Endothelial cell of umbilical vein (primary cell): ENCODE data around the gene C3orf20. TPM values are rescaled to one million over a fixed set of nuclear protein-coding genes. Genes with fewer than 3 reads are reported as not detected.
A peak's percentile ranks its signal among the peaks of the same experiment; 100 is the strongest.

Experiments used
- BruUV-seq: library from RNA; stranded (reverse); fragments of 400-500 nt; replicated peaks from 2 replicates; lab custom pipeline; 2021; lab: Mats Ljungman, UMichigan
- CTCF ChIA-PET: fragments of 300-600, 350-600 bp; sonication (Branson Sonifier 250); formaldehyde crosslinking; loops from one replicate; lab custom pipeline; 2021; ENCODE audit warnings: antibody characterized with exemption, inconsistent platforms; lab: Charles Lee
- POLR2A ChIA-PET: fragments of 300-600, 350-600 bp; sonication (Branson Sonifier 250); formaldehyde crosslinking; loops from one replicate; lab custom pipeline; 2021; ENCODE audit warnings: antibody characterized with exemption, inconsistent platforms; lab: Charles Lee
- DNase-seq: peaks from one replicate; pipeline ENCODE4 v3.0.0-alpha.2; 2011; ENCODE audit warnings: low read depth, low spot score
- FAIRE-seq: peaks from 2 replicates; lab custom pipeline; 2011; peaks lifted over from hg19 to GRCh38; lab: Jason Lieb, UNC
- H2AFZ ChIP-seq: 2 replicates; pipeline ENCODE4 v1.6.0; 2012; ENCODE audit warnings: low read depth, low read length, control low read depth, inconsistent platforms
- H3K27ac ChIP-seq: 2 replicates; pipeline ENCODE4 v1.5.1; 2011; ENCODE audit warnings: low read depth, mild to moderate bottlenecking, control low read depth, low read length, moderate library complexity; ENCODE audit not compliant: insufficient read depth
- H3K27me3 ChIP-seq, 2 experiments: 2 replicates each; pipeline versions ENCODE4 v1.6.0 to v1.6.1; 2011; ENCODE audit warnings: low read length in 2 of 2, mixed read lengths in 1 of 2; ENCODE audit not compliant: control insufficient read depth in 2 of 2, insufficient read depth in 2 of 2
- H3K36me3 ChIP-seq, 2 experiments: 2 replicates in 1 of 2; 3 replicates in 1 of 2; pipeline ENCODE4 v1.5.1; 2011; ENCODE audit warnings: low read length in 2 of 2, mild to moderate bottlenecking in 1 of 2, moderate library complexity in 1 of 2; ENCODE audit not compliant: control insufficient read depth in 2 of 2, insufficient read depth in 2 of 2; ENCODE audit errors: extremely low read depth in 1 of 2
- H3K4me1 ChIP-seq: 3 replicates; pipeline ENCODE4 v1.5.1; 2011; ENCODE audit warnings: mild to moderate bottlenecking, low read length; ENCODE audit not compliant: control insufficient read depth, insufficient read depth; ENCODE audit errors: extremely low read depth
- H3K4me2 ChIP-seq: 2 replicates; pipeline ENCODE4 v1.6.1; 2011; ENCODE audit warnings: low read length, control low read depth, mixed read lengths; ENCODE audit not compliant: insufficient read depth
- H3K4me3 ChIP-seq, 3 experiments: fragments of 200-600 bp in 1 of 3; sonication (generic), shearing (Covaris generic) in 1 of 3; replicated peaks in 1 of 3; 2 replicates each; pipeline ENCODE4 v1.5.1; 2011 to 2016; ENCODE audit warnings: control low read depth in 3 of 3, low read length in 3 of 3, mild to moderate bottlenecking in 2 of 3, inconsistent platforms in 1 of 3, low read depth in 1 of 3, moderate library complexity in 1 of 3; ENCODE audit not compliant: insufficient read depth in 1 of 3
- H3K79me2 ChIP-seq: 2 replicates; pipeline ENCODE4 v1.6.0; 2012; ENCODE audit warnings: low read length, inconsistent platforms; ENCODE audit not compliant: control insufficient read depth, insufficient read depth
- H3K9ac ChIP-seq: replicated peaks from 2 replicates; pipeline ENCODE3; 2011; ENCODE audit warnings: low read length, control low read depth; ENCODE audit not compliant: insufficient read depth; ENCODE audit errors: extremely low read depth
- H3K9me1 ChIP-seq: replicated peaks from 3 replicates; pipeline ENCODE4 v1.6.0; 2011; ENCODE audit warnings: mild to moderate bottlenecking, low read length; ENCODE audit not compliant: control insufficient read depth, insufficient read depth; ENCODE audit errors: extremely low read depth
- H3K9me3 ChIP-seq: replicated peaks from 2 replicates; pipeline ENCODE4 v1.5.1; 2012; ENCODE audit warnings: low read length, inconsistent platforms; ENCODE audit not compliant: control insufficient read depth, insufficient read depth
- H4K20me1 ChIP-seq: replicated peaks from 2 replicates; pipeline ENCODE3; 2011; ENCODE audit warnings: mild to moderate bottlenecking, low read length; ENCODE audit not compliant: control insufficient read depth, insufficient read depth; ENCODE audit errors: extremely low read depth
- CTCF ChIP-seq, 2 donors: IDR thresholded peaks; 1 replicate in 1 of 2; 2 replicates in 1 of 2; pipeline ENCODE4 v1.5.1; 2011; ENCODE audit warnings: low read length in 2 of 2, mild to moderate bottlenecking in 2 of 2, moderate library complexity in 2 of 2, control low read depth in 1 of 2, inconsistent platforms in 1 of 2, low read depth in 1 of 2; ENCODE audit not compliant: insufficient read depth in 1 of 2; ENCODE audit errors: extremely low read depth in 1 of 2
- FOS ChIP-seq: IDR thresholded peaks from 2 replicates; pipeline ENCODE4 v1.6.1; 2011; ENCODE audit warnings: mild to moderate bottlenecking, low read length, moderate library complexity, borderline replicate concordance; ENCODE audit not compliant: insufficient read depth
- GATA2 ChIP-seq: IDR thresholded peaks from 2 replicates; pipeline ENCODE4 v1.7.0; 2011; ENCODE audit warnings: low read depth, mild to moderate bottlenecking, moderate library complexity, mixed read lengths, low read length; ENCODE audit not compliant: insufficient read length, insufficient read depth
- JUN ChIP-seq: IDR thresholded peaks from 2 replicates; pipeline ENCODE4 v1.6.1; 2011; ENCODE audit warnings: borderline replicate concordance, low read depth; ENCODE audit not compliant: insufficient read length, insufficient read depth
- POLR2A ChIP-seq: IDR thresholded peaks from 2 replicates; pipeline ENCODE4 v1.6.1; 2012; ENCODE audit warnings: low read depth, mild to moderate bottlenecking, control low read depth, low read length
- POLR2AphosphoS5 ChIP-seq: IDR thresholded peaks from 2 replicates; pipeline ENCODE4 v1.6.1; 2012; ENCODE audit warnings: low read depth, mild to moderate bottlenecking, control low read depth, low read length, moderate library complexity; ENCODE audit not compliant: insufficient read depth
- dilution Hi-C: fragments of 300-500 bp; cut with MboI; formaldehyde crosslinking; loops from one replicate; pipeline ENCODE4 v1.15.0; 2019; ENCODE audit warnings: low sequenced_read_pairs; ENCODE audit not compliant: extremely low pct_ligation_motif_present
- intact Hi-C: fragments of 100-400 bp; cut with micrococcal nuclease; formaldehyde crosslinking; loops from one replicate; pipeline ENCODE4 v1.10.0; 2022
- polyA plus RNA-seq, 4 experiments: library from polyadenylated mRNA; depleted of rRNA in 3 of 4; stranded (reverse) in 3 of 4; unstranded in 1 of 4; fragments of >200 nt; gene quantifications; 2 replicates each; pipeline versions ENCODE4 v1.2.1 to v1.2.3, GENCODE V29; 2011 to 2012; ENCODE audit warnings: missing spikeins in 1 of 4
- total RNA-seq: library from RNA; stranded (reverse); gene quantifications from 2 replicates; pipeline ENCODE4 v1.2.3, GENCODE V29; 2021

The C3orf20 gene
- total and polyA plus RNA-seq, 2 donors (not counting 3 experiments of a cell fraction or from before 2014, with no cell fraction given) = not detected

DNA sequence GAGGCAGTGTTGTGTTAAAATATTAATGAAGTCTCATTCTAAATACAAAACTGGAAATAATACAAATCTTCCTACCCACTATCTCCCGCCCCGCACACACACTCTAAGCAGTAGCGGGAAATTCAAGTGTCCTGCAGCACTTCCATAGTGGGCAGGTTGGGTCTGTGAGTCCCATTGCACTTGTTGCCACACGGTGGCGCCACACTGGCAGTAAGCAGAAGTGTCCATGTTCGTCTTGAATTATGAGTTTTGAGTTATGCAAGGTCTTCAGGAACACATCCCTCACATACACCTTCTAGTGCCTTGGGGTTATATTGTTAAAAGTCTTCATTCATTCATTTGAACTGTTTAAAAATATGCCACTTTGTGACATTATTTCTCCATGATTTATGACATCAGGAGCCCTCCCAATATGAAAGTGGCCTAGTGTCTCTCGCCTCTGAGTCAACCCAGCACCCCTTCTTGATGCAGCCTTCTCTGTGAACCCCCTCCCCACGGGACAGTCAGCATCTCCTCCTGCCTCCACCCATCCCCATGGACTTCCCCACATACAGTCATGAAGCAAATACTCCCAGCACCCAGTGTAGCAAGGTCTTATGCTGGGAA lies 41.0 kb upstream of the C3orf20 start:
- no peak overlapping the region for H3K4me2 ChIP-seq
- ChIA-PET POLR2A (no interaction called here), CTCF (interaction anchor here (2.8 to 2.9 kb wide), 3 partner anchors 10 to 147 kb away, joined by 6 to 14 read pairs (median 8); partner anchors contain the start of gene CCDC174)
- no TSS peak for BruUV-seq
- no peak overlapping the region for H3K9ac ChIP-seq
- DNase-seq (peak; percentile 53), FAIRE-seq (peak; percentile 84)
- intact Hi-C loops = loop anchor here (1.0 kb wide), 2 partner anchors 147 to 287 kb away; no protein-coding TSS in a partner anchor
- H3K4me3 ChIP-seq = no peak overlapping the region
- no peaks in the 10 kb centered on the region for H3K9me1 ChIP-seq
- peaks cover 0 to 2% of the 10 kb centered on the region in 2 experiments for H3K27me3 ChIP-seq
- H3K79me2 ChIP-seq = no peaks in the 10 kb centered on the region
- H3K4me1 ChIP-seq = peaks cover 15% of the 10 kb centered on the region
- dilution Hi-C loops = no loop called here
- peak overlapping the region; percentile 54 for H3K27ac ChIP-seq
- H3K9me3 ChIP-seq = no peaks in the 10 kb centered on the region
- H3K36me3 ChIP-seq = no peaks in the 10 kb centered on the region
- H2AFZ ChIP-seq = no peak overlapping the region
- no peak for TF ChIP-seq POLR2A
- peak; percentile 76 to 83 for TF ChIP-seq CTCF (IDR thresholded peaks at IDR 0.05; ENCODE audit: extremely low read depth in 1 of 2, insufficient read depth in 1 of 2, low read depth in 1 of 2, low read length in 2 of 2)
- no peaks in the 10 kb centered on the region for H4K20me1 ChIP-seq

DNA sequence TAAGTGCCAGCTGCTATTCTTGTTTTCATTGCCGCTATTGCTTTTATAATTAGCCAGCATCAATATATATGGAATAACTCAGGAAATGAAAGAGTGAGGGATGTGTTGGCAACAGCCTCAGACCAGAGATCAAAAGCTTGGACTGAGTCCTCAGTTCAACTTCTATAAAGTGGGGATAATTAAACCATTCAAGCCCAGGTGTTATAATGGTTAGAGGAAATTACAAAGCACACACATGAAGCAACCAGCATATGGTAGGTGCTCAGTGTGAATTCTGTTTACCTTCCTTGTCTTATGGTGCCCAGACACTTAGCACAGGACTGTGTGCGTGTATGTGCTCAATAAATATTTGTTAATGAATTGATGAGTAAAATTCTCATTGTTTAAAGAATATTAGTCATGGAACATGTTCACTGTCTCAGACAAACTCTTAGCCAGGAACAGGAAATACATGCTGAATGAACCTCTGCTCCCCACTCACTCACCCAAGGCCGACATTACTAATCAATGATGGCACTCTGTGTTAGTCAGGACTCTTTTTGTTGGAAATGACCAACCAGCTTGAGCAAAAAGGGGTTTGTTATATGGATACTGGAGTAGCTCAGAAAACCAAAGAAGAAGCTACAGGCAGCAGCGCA lies 40.1 kb upstream of the C3orf20 start:
- POLR2A ChIA-PET = no interaction called here
- dilution Hi-C loops = no loop called here
- intact Hi-C loops = loop anchor here (1.0 kb wide), 2 partner anchors 16 to 146 kb away; partner anchors contain the start of gene CCDC174
- Histone ChIP-seq H3K4me1 (peaks cover 15% of the 10 kb centered on the region), H3K4me3 (no peak overlapping the region), H3K36me3 (no peaks in the 10 kb centered on the region), H3K79me2 (no peaks in the 10 kb centered on the region), H3K9me3 (no peaks in the 10 kb centered on the region), H3K9me1 (no peaks in the 10 kb centered on the region), H2AFZ (peak overlapping the region; percentile 1), H3K27me3 (peaks cover 0 to 2% of the 10 kb centered on the region in 2 experiments), H3K4me2 (peak overlapping the region; percentile 23), H4K20me1 (no peaks in the 10 kb centered on the region), H3K27ac (peak overlapping the region; percentile 54), H3K9ac (no peak overlapping the region)
- CTCF ChIA-PET = interaction anchor here (1.3 to 2.9 kb wide), 5 partner anchors 11 to 286 kb away, joined by 3 to 14 read pairs (median 6); partner anchors contain the start of gene CCDC174
- BruUV-seq = no TSS peak
- FAIRE-seq (peak; percentile 72), DNase-seq (peak; percentile 59)
- TF ChIP-seq FOS (peak; percentile 75), GATA2 (no peak), CTCF (IDR thresholded peaks at IDR 0.05; ENCODE audit: extremely low read depth in 1 of 2, insufficient read depth in 1 of 2, low read depth in 1 of 2, low read length in 2 of 2) (no peak), JUN (peak; percentile 68), POLR2A (no peak), POLR2AphosphoS5 (peak; percentile 28)
